Heart left ventricle (tissue), 16 donors: ENCODE results near the gene ITGA5. TPM values are rescaled to one million over a fixed set of nuclear protein-coding genes. Genes with fewer than 3 reads are reported as not detected.

Experiments used
- ATAC-seq, 4 donors: fragments of 200-7000 bp; cut with Tn5 transposase; one replicate each; pipeline ENCODE4 v1.9.1; 2020 to 2022; ENCODE audit warnings: moderate library complexity in 4 of 4, mild to moderate bottlenecking in 3 of 4, moderate number of reproducible peaks in 1 of 4
- DNase-seq, 5 donors: peaks; one replicate each; pipeline ENCODE4 v3.0.0-alpha.2; 2020
- H3K27ac ChIP-seq, 12 donors: fragments of 200-600 bp; sonication (generic) in 4 of 12; one replicate each; pipeline versions ENCODE4 v1.5.0 to v1.8.0; 2016 to 2022; ENCODE audit warnings: mild to moderate bottlenecking in 2 of 12
- H3K27me3 ChIP-seq, 9 donors: fragments of 200-600 bp; sonication (generic) in 2 of 9; one replicate each; pipeline versions ENCODE4 v1.5.1 to v1.8.0; 2016 to 2022; ENCODE audit warnings: mild to moderate bottlenecking in 3 of 9
- H3K36me3 ChIP-seq, 9 donors: fragments of 200-600 bp; sonication (generic) in 2 of 9; one replicate each; pipeline versions ENCODE4 v1.5.0 to v1.8.0; 2018 to 2022; ENCODE audit warnings: mild to moderate bottlenecking in 2 of 9
- H3K4me1 ChIP-seq, 12 donors: fragments of 200-600 bp; sonication (generic) in 4 of 12; one replicate each; pipeline versions ENCODE4 v1.5.0 to v1.8.0; 2016 to 2022; ENCODE audit warnings: mild to moderate bottlenecking in 3 of 12
- H3K4me3 ChIP-seq, 12 donors: fragments of 200-600 bp; sonication (generic) in 4 of 12; one replicate each; pipeline versions ENCODE4 v1.5.0 to v1.8.0; 2017 to 2022; ENCODE audit warnings: mild to moderate bottlenecking in 9 of 12, moderate library complexity in 4 of 12
- H3K9me3 ChIP-seq, 12 donors: fragments of 200-600 bp; sonication (generic) in 4 of 12; one replicate each; pipeline versions ENCODE4 v1.5.0 to v1.8.0; 2016 to 2022; ENCODE audit warnings: mild to moderate bottlenecking in 1 of 12
- CTCF ChIP-seq, 12 donors: fragments of 200-600 bp; sonication (generic) in 4 of 12; IDR thresholded peaks; one replicate each; pipeline versions ENCODE4 v1.5.0 to v1.8.0; 2018 to 2022; ENCODE audit warnings: antibody characterized with exemption in 12 of 12, mild to moderate bottlenecking in 5 of 12
- POLR2A ChIP-seq, 2 donors: fragments of 450-650 bp; IDR thresholded peaks; one replicate each; pipeline ENCODE4 v1.6.1; 2017; ENCODE audit warnings: antibody characterized with exemption in 2 of 2, mild to moderate bottlenecking in 2 of 2, moderate library complexity in 2 of 2
- WGBS, 4 donors: extraction: QIAGEN DNeasy Blood & Tissue Kit in 2 of 4; methylation state at CpG; one replicate each; pipeline versions ENCODE4 v1.1.5 to v1.1.7; 2013 to 2018; 5-methylcytosine and 5-hydroxymethylcytosine counted together
- intact Hi-C, 10 donors: fragments of 100-400 bp; cut with DNase I; formaldehyde crosslinking; loops; one replicate each; pipeline versions ENCODE4 v1.11.1 to v1.14.2; 2022
- polyA plus RNA-seq, 2 donors: library from polyadenylated mRNA; stranded (reverse); fragments of 200-250 nt; gene quantifications; one replicate each; pipeline ENCODE4 v1.2.3, GENCODE V29; 2013
- total RNA-seq, 9 donors: library from RNA; depleted of rRNA in 2 of 9; stranded (reverse); fragments of >200 nt in 2 of 9; fragmentation: NEBNext Ultra II Directional in 3 of 9; extraction: Animal tissue kit (Norgen Biotek cat#: 25700) in 3 of 9; gene quantifications; one replicate each; pipeline versions ENCODE4 v1.1.0 to v1.2.4, GENCODE V29; 2016 to 2023
- donor health status: ischemic (EF 13 %, LVEDD 7.1; RV severe dilation, severe dysfunction).
- donor health status: healthy with polysubstance abuse.
- donor health status: DM: no; HTN: yes; CAD: no.
- donor health status: DM: no; HTN: no; CAD: no.
- donor health status: ischemic (EF 25% LVEDD 6.9; RV normal size, moderate dysfunction).
- donor health status: ischemic (EF 25% LVEDD 5.7; RV mildly dilated, moderate dysfunction).
- donor health status: healthy.
- donor health status: DM: yes; HTN: yes; CAD: no.
- donor health status: ischemic (EF 35%, LVEDD 5.7; RV mildly dilated, moderate dysfunction).
- donor health status: nonischemic (EF 11% LVEDD 7.7; RV severe dilation, severe dysfunction).
- donor health status: DM: yes; HTN: yes; CAD: no.
- donor health status: PGD.
- donor health status: ischemic (EF 29% LVEDD 5.4; RV normal size, mild dysfunction).
- donor health status: nonischemic (EF 23%, LVEDD 6.1; RV moderate dilation, normal function).

ITGA5 gene
- total and polyA plus RNA-seq, 11 donors, result 33.2 to 301 (median 55.0) TPM

- TF ChIP-seq CTCF (IDR thresholded peaks at IDR 0.05) (no peak), POLR2A (IDR thresholded peaks at IDR 0.05) (no peak)
- peaks cover 0 to 4% (median 0%) of the 10 kb centered on the region in 9 donors for H3K36me3 ChIP-seq
- WGBS, 4 donors, result 52 to 62% (median 58%) methylated on average over 5 of the region's 5 CpGs
- no peak for ATAC-seq
- no peaks in the 10 kb centered on the region for H3K27me3 ChIP-seq
- intact Hi-C loops, result no loop called here
- H3K27ac ChIP-seq, result peak overlapping the region; percentile 85 to 99 (median 96)
- no peaks in the 10 kb centered on the region for H3K9me3 ChIP-seq
- peaks cover 12 to 86% (median 77%) of the 10 kb centered on the region in 12 donors for H3K4me1 ChIP-seq
- peak overlapping the region; percentile 67 to 97 (median 88) for H3K4me3 ChIP-seq
- peak in 1 of 5 donors; percentile 28 for DNase-seq
These were observed 2.1 kb downstream of the ITGA5 start for GRCh38 chr12:54416687-54417603.

- intact Hi-C loops, result no loop called here
- H3K4me1 ChIP-seq, result peaks cover 14 to 85% (median 75%) of the 10 kb centered on the region in 12 donors
These were observed 3.7 kb downstream of the ITGA5 start for GRCh38 chr12:54415221-54415929.

GRCh38 chr12:54413284-54414190 lies 5.5 kb downstream of the ITGA5 start:
- Histone ChIP-seq H3K9me3 (no peaks in the 10 kb centered on the region), H3K4me3 (peak overlapping the region in 8 of 12 donors; percentile 13 to 37 (median 28)), H3K4me1 (peaks cover 14 to 92% (median 76%) of the 10 kb centered on the region in 12 donors), H3K27ac (peak overlapping the region; percentile 55 to 99 (median 85)), H3K36me3 (peaks cover 0 to 36% (median 30%) of the 10 kb centered on the region in 9 donors), H3K27me3 (no peaks in the 10 kb centered on the region)
- TF ChIP-seq CTCF (IDR thresholded peaks at IDR 0.05) (no peak), POLR2A (IDR thresholded peaks at IDR 0.05) (no peak)
- WGBS, 4 donors, result 39 to 46% (median 43%) methylated on average over 9 of the region's 9 CpGs
- peak; percentile 60 to 80 (median 68) for DNase-seq
- peak; percentile 8 to 54 (median 26) for ATAC-seq
- intact Hi-C loops, result no loop called here

More at GRCh38 chr12:54415221-54415929, 3.7 kb downstream of the ITGA5 start:
- peaks cover 0 to 18% (median 13%) of the 10 kb centered on the region in 9 donors for H3K36me3 ChIP-seq
- no peak for ATAC-seq
- 49 to 64% (median 52%) methylated on average over 4 of the region's 4 CpGs for WGBS, 4 donors
- H3K27ac ChIP-seq, result peak overlapping the region in 9 of 12 donors; percentile 1 to 99 (median 88)
- H3K4me3 ChIP-seq, result peak overlapping the region in 7 of 12 donors; percentile 4 to 97 (median 8)
- no peaks in the 10 kb centered on the region for H3K27me3 ChIP-seq
- H3K9me3 ChIP-seq, result no peaks in the 10 kb centered on the region
- DNase-seq, result peak in 1 of 5 donors; percentile 26
- TF ChIP-seq CTCF (IDR thresholded peaks at IDR 0.05) (no peak), POLR2A (IDR thresholded peaks at IDR 0.05) (no peak)
